CD1c-positive myeloid dendritic cell (primary cell): ENCODE measurements around the gene MDC1.
A peak's percentile ranks its signal among the peaks of the same experiment; 100 is the strongest.
"Not testable (repeated sequence)": the region's sequence is repeated elsewhere in the genome, so short reads cannot be mapped to it uniquely, and the experiment has no call there.

ENCODE experiments used
- DNase-seq: peaks from one replicate; pipeline ENCODE4 v3.0.0-alpha.2; 2016; ENCODE audit errors: extremely low spot score

MDC1 gene

GRCh38 chr6:30717129-30717844, at the start of gene MDC1:
Gene MDC1 (minus strand): TSS chr6:30717281. CDS start chr6:30715175, 2,106 bp downstream.
- DNase-seq: peak; percentile 99

DNA sequence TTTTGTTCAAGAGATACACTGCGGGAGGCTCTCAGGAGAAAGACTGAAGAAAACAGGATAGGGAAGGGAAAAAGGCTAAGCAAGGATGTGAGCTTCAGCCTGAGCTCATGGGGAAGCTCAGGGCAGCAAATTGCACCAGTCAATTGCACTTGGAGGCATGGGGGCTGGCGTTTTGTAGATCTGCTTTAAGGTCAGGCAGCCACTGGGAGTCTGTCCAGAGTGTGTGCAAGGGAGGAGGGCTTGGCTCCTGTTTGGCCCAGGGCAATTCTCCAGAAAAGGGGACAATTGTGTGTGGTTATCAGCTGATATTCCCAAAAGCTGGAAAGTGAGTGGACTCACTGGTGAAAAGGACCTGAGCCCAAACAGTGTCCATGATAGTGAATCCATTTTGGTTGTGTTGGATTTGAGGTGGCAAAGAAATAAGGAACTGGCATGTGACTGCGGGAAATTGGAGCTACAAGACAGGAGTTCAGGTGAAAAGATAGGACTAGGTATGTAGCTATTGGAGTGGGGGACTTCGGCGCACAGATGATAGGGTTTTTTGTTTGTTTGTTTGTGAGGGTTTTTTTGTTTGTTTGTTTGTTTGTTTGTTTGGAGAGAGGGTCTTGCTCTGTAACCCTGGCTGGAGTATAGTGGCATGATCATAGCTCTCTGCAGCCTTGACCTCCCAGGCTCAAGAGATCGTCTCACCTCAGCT, 49.5 kb upstream of the MDC1 start:
- no peak for DNase-seq

DNA sequence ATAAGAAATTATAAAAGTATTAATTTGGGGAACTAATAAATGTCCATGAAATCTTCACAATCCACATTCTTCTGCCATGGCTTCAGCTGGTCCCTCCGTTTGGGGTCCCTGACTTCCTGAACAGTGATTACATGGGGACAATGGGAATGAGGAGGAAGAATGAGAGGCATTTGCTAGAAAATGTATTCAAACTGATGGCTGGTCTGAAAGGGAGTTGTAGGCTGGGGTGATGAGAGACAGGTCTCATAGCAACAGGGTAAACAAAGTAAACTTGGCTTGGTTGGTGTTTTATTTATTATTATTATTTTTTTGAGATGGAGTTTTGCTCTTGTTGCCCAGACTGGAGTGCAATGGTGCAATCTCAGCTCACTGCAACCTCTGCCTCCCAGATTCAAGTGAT, 48.4 kb upstream of the MDC1 start:
- not testable (repeated sequence) for DNase-seq

DNA sequence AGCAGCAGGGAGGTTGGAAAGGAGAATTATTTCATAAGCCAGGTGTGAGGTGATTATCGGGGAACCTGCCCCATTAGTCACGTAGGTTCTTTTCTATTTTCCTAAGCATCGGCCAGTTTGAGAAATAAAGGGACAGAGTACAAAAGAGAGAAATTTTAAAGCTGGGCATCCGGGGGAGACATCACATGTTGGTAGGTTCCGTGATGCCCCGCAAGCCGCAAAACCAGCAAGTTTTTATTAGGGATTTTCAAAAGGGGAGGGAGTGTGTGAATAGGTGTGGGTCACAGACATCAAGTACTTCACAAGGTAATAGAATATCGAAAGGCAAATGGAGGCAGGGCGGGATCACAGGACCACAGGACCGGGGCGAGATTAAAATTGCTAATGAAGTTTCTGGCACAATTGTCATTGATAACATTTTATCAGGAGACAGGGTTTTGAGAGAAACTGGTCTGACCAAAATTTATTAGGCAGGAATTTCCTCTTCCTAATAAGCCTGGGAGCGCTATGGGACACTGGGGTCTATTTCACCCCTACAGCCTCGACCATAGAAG, 47.5 kb upstream of the MDC1 start:
- not testable (repeated sequence) for DNase-seq

- no peak for DNase-seq
Measured at GRCh38 chr6:30763618-30764489, 46.8 kb upstream of the MDC1 start.

GRCh38 chr6:30763155-30763617, 46.1 kb upstream of the MDC1 start:
- DNase-seq: no peak

DNA sequence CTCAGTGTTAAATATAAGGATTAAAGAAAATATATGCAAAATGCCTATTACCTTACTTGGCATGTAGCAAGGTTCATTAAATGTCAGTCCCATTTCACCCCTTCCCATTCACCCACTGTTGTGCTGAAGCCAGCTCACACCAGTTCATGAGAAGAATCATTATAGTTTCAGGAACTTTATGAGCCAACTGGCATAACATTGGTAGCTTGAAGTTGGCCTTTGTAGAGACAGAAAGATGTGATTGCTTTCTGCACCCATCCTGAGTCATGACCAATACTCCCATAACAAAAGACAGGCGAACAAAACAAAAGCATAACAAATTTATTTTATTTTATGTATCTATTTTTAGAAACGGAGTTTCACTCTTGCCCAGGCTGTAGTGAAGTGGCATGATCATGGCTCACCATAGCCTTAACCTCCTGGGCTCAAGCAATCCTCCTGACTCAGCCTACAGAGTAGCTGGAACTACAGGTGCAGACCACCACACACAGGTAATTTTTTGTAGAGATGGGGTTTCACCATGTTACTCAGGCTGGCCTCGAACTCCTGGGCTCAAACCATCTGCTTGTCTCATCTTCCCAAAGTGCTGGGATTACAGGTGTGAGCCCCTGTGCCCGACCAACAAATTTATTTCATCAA, 44.8 kb upstream of the MDC1 start:
- no peak for DNase-seq

DNA sequence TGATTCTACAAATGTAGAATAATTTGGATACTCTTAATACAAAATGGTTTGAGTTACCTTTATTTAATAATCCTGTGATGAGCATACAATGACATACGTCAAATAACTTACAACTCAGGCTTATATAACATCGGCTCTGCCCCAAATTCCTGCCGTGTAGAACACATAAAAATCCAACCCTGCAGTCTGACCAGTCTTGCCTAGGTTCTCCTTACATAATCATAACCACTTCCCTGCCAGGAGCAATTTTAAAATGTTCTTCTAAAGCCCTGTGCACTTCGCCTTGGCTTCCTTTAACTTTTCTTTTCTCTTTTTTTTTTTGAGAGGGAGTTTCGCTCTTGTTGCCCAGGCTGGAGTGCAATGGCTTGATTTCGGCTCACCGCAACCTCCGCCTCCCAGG, 43.5 kb upstream of the MDC1 start:
- peak; percentile 36 for DNase-seq

DNA sequence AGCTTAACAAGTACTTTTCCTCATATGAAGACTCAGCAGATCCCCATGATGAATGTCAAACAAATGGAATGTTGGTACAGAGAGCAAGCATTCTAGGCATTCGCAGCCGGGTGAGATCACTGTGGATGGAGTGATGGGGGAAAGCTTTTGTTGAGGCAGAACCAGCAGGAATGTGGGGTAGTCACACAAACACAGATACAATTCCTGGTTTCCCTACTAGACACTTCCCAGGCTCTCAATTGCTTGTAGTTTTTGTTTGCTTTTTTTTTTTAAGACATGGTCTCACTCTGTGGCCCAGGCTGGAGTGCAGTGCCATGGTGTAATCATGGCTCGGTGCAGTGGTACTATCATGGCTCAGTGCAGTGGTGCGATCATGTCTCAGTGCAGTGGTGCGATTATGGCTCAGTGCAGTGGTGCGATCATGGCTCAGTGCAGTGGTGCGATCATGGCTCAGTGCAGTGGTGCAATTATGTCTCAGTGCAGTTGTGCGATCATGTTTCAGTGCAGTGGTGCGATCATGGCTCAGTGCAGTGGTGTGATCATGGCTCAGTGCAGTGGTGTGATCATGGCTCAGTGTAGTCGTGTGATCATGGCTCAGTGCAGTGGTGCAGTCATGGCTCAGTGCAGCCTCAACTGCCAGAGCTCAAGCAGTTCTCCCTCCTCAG, 42.6 kb upstream of the MDC1 start:
- DNase-seq: no peak

GRCh38 chr6:30757261-30757904, 40.3 kb upstream of the MDC1 start:
- DNase-seq: no peak

GRCh38 chr6:30756405-30757003, 39.4 kb upstream of the MDC1 start:
- DNase-seq: not testable (repeated sequence)

DNA sequence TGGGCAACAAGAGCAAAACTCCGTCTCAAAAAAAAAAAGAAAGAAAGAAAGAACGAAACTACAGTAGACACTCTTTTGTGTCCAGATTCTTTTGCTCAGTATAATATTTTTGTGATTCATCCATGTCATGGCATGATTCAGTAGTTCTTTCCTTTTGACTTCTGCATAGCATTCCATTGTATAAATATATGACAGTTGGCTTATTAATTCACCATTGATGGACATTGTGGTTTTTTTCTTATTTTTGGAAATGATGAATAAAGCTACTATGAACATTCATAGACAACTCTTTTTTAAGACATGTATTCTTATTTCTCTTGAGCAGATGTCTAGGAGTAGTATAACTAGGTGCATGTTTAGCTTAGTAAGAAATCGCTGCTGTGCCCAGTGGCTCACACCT, 37.5 kb upstream of the MDC1 start:
- DNase-seq: no peak

- DNase-seq: peak; percentile 89
Measured at GRCh38 chr6:30752157-30752927, 35.3 kb upstream of the MDC1 start.

- peak; percentile 58 for DNase-seq
Measured at GRCh38 chr6:30750379-30750668, 33.2 kb upstream of the MDC1 start.

GRCh38 chr6:30749554-30750378, 32.7 kb upstream of the MDC1 start:
- no peak for DNase-seq

DNA sequence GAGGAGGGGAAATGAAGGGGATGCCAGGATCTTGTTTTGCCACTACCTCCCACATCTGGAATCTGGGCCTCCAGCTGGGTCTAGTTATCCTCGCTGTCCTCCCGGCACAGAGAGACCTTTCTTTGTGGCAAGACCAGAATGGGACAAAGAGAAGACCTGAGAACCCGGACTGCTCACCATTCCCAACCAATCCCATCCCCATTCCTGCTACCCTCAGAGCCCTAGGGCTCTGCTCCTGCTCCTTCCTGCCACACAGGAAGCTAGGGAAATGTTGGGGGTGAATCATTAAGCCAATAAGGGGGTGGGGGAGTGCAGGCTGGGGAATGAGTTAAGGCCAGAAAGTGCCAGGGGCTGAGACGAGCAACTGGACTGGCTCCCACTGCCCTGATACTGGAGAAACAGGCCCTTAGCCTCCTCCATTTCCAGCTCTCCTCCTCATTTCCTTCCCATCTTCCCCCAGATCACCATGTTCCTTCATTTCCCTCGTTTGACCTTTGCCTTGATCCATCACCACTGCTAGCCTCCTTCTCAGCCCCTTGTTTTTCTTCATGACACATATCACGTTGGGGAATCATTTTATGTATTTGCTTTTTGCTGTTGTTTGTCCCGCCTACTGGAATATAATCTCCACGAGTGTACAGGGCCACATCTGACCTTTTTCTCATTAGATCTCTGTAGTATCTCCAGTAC, 31.9 kb upstream of the MDC1 start:
- no peak for DNase-seq

- no peak for DNase-seq
Measured at GRCh38 chr6:30747902-30748769, 31.1 kb upstream of the MDC1 start.
